Measurements from ENCODE around the gene DAPK1.

DNA sequence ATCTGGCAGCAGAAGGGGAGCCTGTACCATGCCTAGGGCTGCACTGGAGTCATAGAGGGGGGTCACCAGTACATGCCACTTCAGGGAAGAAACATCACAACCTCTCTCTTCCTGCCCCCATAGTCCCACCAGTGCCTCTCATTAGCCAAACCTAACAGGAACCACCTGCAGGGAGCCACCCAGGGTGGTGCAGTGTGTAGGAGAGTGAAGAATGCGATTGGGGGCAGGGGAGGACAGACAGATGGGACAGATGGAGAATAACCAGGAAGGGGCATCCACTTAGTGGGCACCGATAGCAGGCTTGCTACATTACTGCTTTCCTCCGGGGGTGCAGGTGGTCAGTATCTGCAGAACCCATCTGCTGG is 19.2 kb downstream of the DAPK1 start:
- TF ChIP-seq, protein P1, sequence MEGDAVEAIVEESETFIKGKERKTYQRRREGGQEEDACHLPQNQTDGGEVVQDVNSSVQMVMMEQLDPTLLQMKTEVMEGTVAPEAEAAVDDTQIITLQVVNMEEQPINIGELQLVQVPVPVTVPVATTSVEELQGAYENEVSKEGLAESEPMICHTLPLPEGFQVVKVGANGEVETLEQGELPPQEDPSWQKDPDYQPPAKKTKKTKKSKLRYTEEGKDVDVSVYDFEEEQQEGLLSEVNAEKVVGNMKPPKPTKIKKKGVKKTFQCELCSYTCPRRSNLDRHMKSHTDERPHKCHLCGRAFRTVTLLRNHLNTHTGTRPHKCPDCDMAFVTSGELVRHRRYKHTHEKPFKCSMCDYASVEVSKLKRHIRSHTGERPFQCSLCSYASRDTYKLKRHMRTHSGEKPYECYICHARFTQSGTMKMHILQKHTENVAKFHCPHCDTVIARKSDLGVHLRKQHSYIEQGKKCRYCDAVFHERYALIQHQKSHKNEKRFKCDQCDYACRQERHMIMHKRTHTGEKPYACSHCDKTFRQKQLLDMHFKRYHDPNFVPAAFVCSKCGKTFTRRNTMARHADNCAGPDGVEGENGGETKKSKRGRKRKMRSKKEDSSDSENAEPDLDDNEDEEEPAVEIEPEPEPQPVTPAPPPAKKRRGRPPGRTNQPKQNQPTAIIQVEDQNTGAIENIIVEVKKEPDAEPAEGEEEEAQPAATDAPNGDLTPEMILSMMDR (IDR thresholded peaks at IDR 0.05) = no peak
- TF ChIP-seq POLR2A (IDR thresholded peaks at IDR 0.05) = no peak

Measured in testis (tissue), 2 donors.